Hepatocyte (in vitro differentiated cells): Measurements from ENCODE around the gene DEPP1. TPM values are rescaled to one million over a fixed set of nuclear protein-coding genes. Genes with fewer than 3 reads are reported as not detected.

Source experiments
- DNase-seq: peaks from one replicate; pipeline ENCODE4 v3.0.0-alpha.2; 2016; ENCODE audit warnings: low spot score
- H2AFZ ChIP-seq: fragments of 200-600 bp; sonication (generic); 2 replicates; pipeline ENCODE4 v1.6.0; 2016; ENCODE audit warnings: antibody characterized with exemption, mild to moderate bottlenecking
- H3K27ac ChIP-seq: fragments of 200-600 bp; sonication (generic); 2 replicates; pipeline ENCODE4 v1.5.1; 2016; ENCODE audit warnings: mild to moderate bottlenecking
- H3K27me3 ChIP-seq: fragments of 200-600 bp; sonication (generic); 2 replicates; pipeline ENCODE4 v1.6.1; 2016
- H3K36me3 ChIP-seq: fragments of 200-600 bp; sonication (generic); replicated peaks from 2 replicates; pipeline ENCODE4 v1.5.1; 2016; ENCODE audit warnings: low read depth; ENCODE audit not compliant: insufficient read depth
- H3K4me1 ChIP-seq: fragments of 200-600 bp; sonication (generic); 2 replicates; pipeline ENCODE4 v1.5.1; 2016; ENCODE audit warnings: mild to moderate bottlenecking, moderate library complexity; ENCODE audit not compliant: insufficient read depth
- H3K4me2 ChIP-seq: fragments of 200-600 bp; sonication (generic); 2 replicates; pipeline ENCODE4 v1.6.0; 2016
- H3K4me3 ChIP-seq: fragments of 200-600 bp; sonication (generic); 2 replicates; pipeline ENCODE4 v1.5.1; 2016; ENCODE audit warnings: mild to moderate bottlenecking
- H3K79me2 ChIP-seq: fragments of 200-600 bp; sonication (generic); 2 replicates; pipeline ENCODE4 v1.6.0; 2017; ENCODE audit warnings: mild to moderate bottlenecking
- H3K9me2 ChIP-seq: fragments of 200-600 bp; sonication (generic); replicated peaks from 2 replicates; pipeline ENCODE4 v1.6.0; 2017; ENCODE audit warnings: mild to moderate bottlenecking; ENCODE audit not compliant: insufficient read depth
- H3K9me3 ChIP-seq: fragments of 200-600 bp; sonication (generic); 2 replicates; pipeline ENCODE4 v1.5.1; 2016; ENCODE audit warnings: low read depth, mild to moderate bottlenecking
- H4K20me1 ChIP-seq: fragments of 200-600 bp; sonication (generic); 2 replicates; pipeline ENCODE4 v1.6.0; 2016; ENCODE audit warnings: mild to moderate bottlenecking; ENCODE audit not compliant: insufficient read depth, poor library complexity, severe bottlenecking
- EZH2 ChIP-seq: fragments of 200-600 bp; sonication (generic); IDR thresholded peaks from 2 replicates; pipeline ENCODE4 v1.6.1; 2016; ENCODE audit warnings: antibody characterized with exemption, mild to moderate bottlenecking, borderline replicate concordance
- EZH2phosphoT487 ChIP-seq: fragments of 200-600 bp; sonication (generic); IDR thresholded peaks from one replicate; pipeline ENCODE4 v1.6.1; 2018; ENCODE audit warnings: antibody characterized with exemption, mild to moderate bottlenecking, low read depth, moderate library complexity; ENCODE audit not compliant: unreplicated experiment, severe bottlenecking
- WGBS: methylation state at CpG from one replicate; pipeline ENCODE4 v1.1.6; 2016; ENCODE audit warnings: low lambda C conversion rate; ENCODE audit errors: missing lambda C conversion rate; 5-methylcytosine and 5-hydroxymethylcytosine counted together
- polyA plus RNA-seq: library from polyadenylated mRNA; unstranded; fragments of >200 nt; fragmentation: Nextera tagmentation; extraction: Ambion mirVana; gene quantifications from 2 replicates; pipeline ENCODE4 v1.2.1, GENCODE V29; 2016
- total RNA-seq: library from RNA; depleted of rRNA; stranded (reverse); fragments of >200 nt; gene quantifications from 2 replicates; pipeline ENCODE4 v1.2.3, GENCODE V29; 2014
- TF ChIP-seq, protein P1 (sequence below): fragments of 200-600 bp; sonication (generic); IDR thresholded peaks from 2 replicates; pipeline ENCODE4 v1.5.1; 2016; ENCODE audit warnings: antibody characterized with exemption, mild to moderate bottlenecking; ENCODE audit not compliant: poor library complexity

The DEPP1 gene
- total and polyA plus RNA-seq, 2 experiments from 2014 or later: 30.6 to 54.7 TPM

DNA sequence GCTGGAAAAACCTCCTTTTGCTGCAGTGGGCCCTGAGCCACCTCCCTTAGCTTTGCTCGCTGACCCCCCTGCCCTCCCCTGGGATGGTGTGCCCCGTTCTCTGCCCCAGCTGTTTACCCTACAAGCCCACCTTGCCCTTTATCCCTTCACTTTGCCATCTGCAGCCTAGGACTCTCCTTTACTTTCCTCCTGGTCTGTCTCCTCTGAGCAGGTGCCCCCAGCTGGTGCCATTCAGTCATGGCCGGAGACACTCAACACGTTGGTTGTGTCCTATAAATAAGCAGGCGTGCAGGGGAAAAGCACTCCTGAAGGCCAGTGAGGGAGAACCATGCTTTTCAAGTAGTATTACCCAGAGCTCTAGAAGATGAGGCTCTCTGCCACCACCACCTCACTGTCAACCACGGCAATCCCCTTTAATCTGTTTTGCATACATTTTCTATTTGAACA is 12.9 kb downstream of the DEPP1 start:
- no peaks in the 10 kb centered on the region for H3K9me2 ChIP-seq
- H3K36me3 ChIP-seq: no peaks in the 10 kb centered on the region
- peaks cover 55% of the 10 kb centered on the region for H3K4me1 ChIP-seq
- no peaks in the 10 kb centered on the region for H4K20me1 ChIP-seq
- H2AFZ ChIP-seq: no peak overlapping the region
- H3K9me3 ChIP-seq: no peaks in the 10 kb centered on the region
- TF ChIP-seq EZH2phosphoT487 (no peak), EZH2 (no peak)
- TF ChIP-seq, protein P1, sequence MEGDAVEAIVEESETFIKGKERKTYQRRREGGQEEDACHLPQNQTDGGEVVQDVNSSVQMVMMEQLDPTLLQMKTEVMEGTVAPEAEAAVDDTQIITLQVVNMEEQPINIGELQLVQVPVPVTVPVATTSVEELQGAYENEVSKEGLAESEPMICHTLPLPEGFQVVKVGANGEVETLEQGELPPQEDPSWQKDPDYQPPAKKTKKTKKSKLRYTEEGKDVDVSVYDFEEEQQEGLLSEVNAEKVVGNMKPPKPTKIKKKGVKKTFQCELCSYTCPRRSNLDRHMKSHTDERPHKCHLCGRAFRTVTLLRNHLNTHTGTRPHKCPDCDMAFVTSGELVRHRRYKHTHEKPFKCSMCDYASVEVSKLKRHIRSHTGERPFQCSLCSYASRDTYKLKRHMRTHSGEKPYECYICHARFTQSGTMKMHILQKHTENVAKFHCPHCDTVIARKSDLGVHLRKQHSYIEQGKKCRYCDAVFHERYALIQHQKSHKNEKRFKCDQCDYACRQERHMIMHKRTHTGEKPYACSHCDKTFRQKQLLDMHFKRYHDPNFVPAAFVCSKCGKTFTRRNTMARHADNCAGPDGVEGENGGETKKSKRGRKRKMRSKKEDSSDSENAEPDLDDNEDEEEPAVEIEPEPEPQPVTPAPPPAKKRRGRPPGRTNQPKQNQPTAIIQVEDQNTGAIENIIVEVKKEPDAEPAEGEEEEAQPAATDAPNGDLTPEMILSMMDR: no peak
- no peak for DNase-seq
- 85% methylated on average over 6 of the region's 6 CpGs for WGBS
- peak overlapping the region; percentile 76 for H3K27ac ChIP-seq
- peak overlapping the region; percentile 41 for H3K4me2 ChIP-seq
- H3K4me3 ChIP-seq: no peak overlapping the region
- H3K79me2 ChIP-seq: peaks cover 20% of the 10 kb centered on the region
- H3K27me3 ChIP-seq: no peaks in the 10 kb centered on the region

- no peaks in the 10 kb centered on the region for H3K36me3 ChIP-seq
- no peak for TF ChIP-seq EZH2phosphoT487
- no peak for TF ChIP-seq EZH2
- TF ChIP-seq, protein P1: no peak
Measured at GRCh38 chr10:44965104-44965503, 13.5 kb downstream of the DEPP1 start.

GRCh38 chr10:44963772-44964633 is 14.6 kb downstream of the DEPP1 start:
- Histone ChIP-seq H2AFZ (peak overlapping the region; percentile 61), H3K4me2 (peak overlapping the region; percentile 70), H3K36me3 (no peaks in the 10 kb centered on the region), H3K4me3 (no peak overlapping the region), H3K79me2 (peaks cover 20% of the 10 kb centered on the region), H4K20me1 (no peaks in the 10 kb centered on the region), H3K27ac (peak overlapping the region; percentile 93), H3K9me2 (no peaks in the 10 kb centered on the region), H3K27me3 (no peaks in the 10 kb centered on the region), H3K9me3 (no peaks in the 10 kb centered on the region), H3K4me1 (peaks cover 65% of the 10 kb centered on the region)
- WGBS: 43% methylated on average over 14 of the region's 15 CpGs
- peak; percentile 62 for DNase-seq
- TF ChIP-seq EZH2phosphoT487 (no peak), EZH2 (no peak)
- TF ChIP-seq, protein P1: no peak

More at GRCh38 chr10:44965104-44965503, 13.5 kb downstream of the DEPP1 start:
- peak overlapping the region; percentile 93 for H3K27ac ChIP-seq
- 95% methylated on average over 1 of the region's 1 CpG for WGBS
- peaks cover 20% of the 10 kb centered on the region for H3K79me2 ChIP-seq
- H3K9me2 ChIP-seq: no peaks in the 10 kb centered on the region
- DNase-seq: no peak
- H3K4me2 ChIP-seq: no peak overlapping the region
- H4K20me1 ChIP-seq: no peaks in the 10 kb centered on the region
- H3K27me3 ChIP-seq: no peaks in the 10 kb centered on the region
- no peaks in the 10 kb centered on the region for H3K9me3 ChIP-seq
- no peak overlapping the region for H3K4me3 ChIP-seq
- no peak overlapping the region for H2AFZ ChIP-seq
- H3K4me1 ChIP-seq: peaks cover 61% of the 10 kb centered on the region
